Activated CD8-positive, alpha-beta memory T cell treated with anti-CD3 and anti-CD28 coated beads, Interleukin-2, amount 50 U/mL, for 48 hours (primary cell): Measurements from ENCODE around the gene ARHGEF37.

ENCODE experiments used
- DNase-seq: peaks from one replicate; pipeline ENCODE4 v3.0.0-alpha.2; 2020

The ARHGEF37 gene

GRCh38 chr5:149680810-149681221 lies 99.5 kb downstream of the ARHGEF37 start:
- DNase-seq, result no peak

- no peak for DNase-seq
Measured at GRCh38 chr5:149681252-149681651, 100.0 kb downstream of the ARHGEF37 start.

- no peak for DNase-seq
Measured at GRCh38 chr5:149681922-149682321, 100.6 kb downstream of the ARHGEF37 start.

- no peak for DNase-seq
Measured at GRCh38 chr5:149682532-149683075, 101.3 kb downstream of the ARHGEF37 start.

GRCh38 chr5:149683964-149684363 lies 102.7 kb downstream of the ARHGEF37 start:
- no peak for DNase-seq

GRCh38 chr5:149684371-149684770 lies 103.1 kb downstream of the ARHGEF37 start:
- no peak for DNase-seq
